ENCODE data around the gene CPNE8. TPM values are rescaled to one million over a fixed set of nuclear protein-coding genes. Genes with fewer than 3 reads are reported as not detected.

Gene CPNE8
- total RNA-seq, 2 experiments from 2014 or later: not detected

DNA sequence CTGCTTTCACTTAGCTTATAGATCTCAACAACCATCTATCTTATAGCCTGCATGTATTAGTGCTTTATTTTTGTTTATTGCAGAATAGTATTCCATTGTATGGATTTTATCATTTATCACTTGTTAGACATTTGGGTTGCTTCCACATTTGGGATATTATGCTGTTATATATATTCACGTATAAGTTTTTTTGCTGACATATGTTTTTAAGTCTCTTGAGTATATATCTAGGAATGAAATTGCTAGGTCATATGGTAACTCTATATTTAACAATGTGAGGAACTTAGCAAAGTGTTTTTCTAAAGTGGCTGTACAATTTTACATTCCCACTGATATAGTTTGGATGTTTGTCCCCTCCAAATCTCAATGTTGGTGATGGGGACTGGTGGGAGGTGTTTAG lies 208.1 kb downstream of the CPNE8 start:
- no peak for DNase-seq (ENCODE audit: low spot score)
- no TSS peak for BruUV-seq (replicated peaks)
- Histone ChIP-seq H3K79me2 (ENCODE audit: insufficient read depth, low read depth, low read length) (no peaks in the 10 kb centered on the region), H3K9me3 (ENCODE audit: low read length) (no peaks in the 10 kb centered on the region), H3K36me3 (ENCODE audit: insufficient read depth, low read length) (no peaks in the 10 kb centered on the region), H3K4me2 (ENCODE audit: low read length) (no peak overlapping the region), H3K4me3 (ENCODE audit: low read depth, low read length, poor library complexity, severe bottlenecking) (no peak overlapping the region), H3K27ac (ENCODE audit: low read depth, low read length, poor library complexity, severe bottlenecking) (no peak overlapping the region), H4K20me1 (ENCODE audit: insufficient read depth, low read length) (no peaks in the 10 kb centered on the region), H3K9me2 (ENCODE audit: insufficient read depth, low read length) (no peaks in the 10 kb centered on the region), H2AFZ (ENCODE audit: low read length) (no peak overlapping the region), H3K4me1 (ENCODE audit: insufficient read depth, low read length, poor library complexity, severe bottlenecking) (no peaks in the 10 kb centered on the region)
- TF ChIP-seq, protein P1, sequence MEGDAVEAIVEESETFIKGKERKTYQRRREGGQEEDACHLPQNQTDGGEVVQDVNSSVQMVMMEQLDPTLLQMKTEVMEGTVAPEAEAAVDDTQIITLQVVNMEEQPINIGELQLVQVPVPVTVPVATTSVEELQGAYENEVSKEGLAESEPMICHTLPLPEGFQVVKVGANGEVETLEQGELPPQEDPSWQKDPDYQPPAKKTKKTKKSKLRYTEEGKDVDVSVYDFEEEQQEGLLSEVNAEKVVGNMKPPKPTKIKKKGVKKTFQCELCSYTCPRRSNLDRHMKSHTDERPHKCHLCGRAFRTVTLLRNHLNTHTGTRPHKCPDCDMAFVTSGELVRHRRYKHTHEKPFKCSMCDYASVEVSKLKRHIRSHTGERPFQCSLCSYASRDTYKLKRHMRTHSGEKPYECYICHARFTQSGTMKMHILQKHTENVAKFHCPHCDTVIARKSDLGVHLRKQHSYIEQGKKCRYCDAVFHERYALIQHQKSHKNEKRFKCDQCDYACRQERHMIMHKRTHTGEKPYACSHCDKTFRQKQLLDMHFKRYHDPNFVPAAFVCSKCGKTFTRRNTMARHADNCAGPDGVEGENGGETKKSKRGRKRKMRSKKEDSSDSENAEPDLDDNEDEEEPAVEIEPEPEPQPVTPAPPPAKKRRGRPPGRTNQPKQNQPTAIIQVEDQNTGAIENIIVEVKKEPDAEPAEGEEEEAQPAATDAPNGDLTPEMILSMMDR (conservative IDR thresholded peaks at IDR 0.05; ENCODE audit: low read length): no peak
- POLR2A ChIA-PET: no interaction called here
- intact Hi-C loops (cut with micrococcal nuclease; ENCODE audit: unreplicated experiment): no loop called here
- CTCF ChIA-PET (ENCODE audit: unreplicated experiment): no interaction called here

- Histone ChIP-seq H2AFZ (ENCODE audit: low read length) (no peak overlapping the region), H3K4me3 (ENCODE audit: low read depth, low read length, poor library complexity, severe bottlenecking) (no peak overlapping the region), H3K4me2 (ENCODE audit: low read length) (no peak overlapping the region), H3K27ac (ENCODE audit: low read depth, low read length, poor library complexity, severe bottlenecking) (no peak overlapping the region), H4K20me1 (ENCODE audit: insufficient read depth, low read length) (no peaks in the 10 kb centered on the region), H3K36me3 (ENCODE audit: insufficient read depth, low read length) (no peaks in the 10 kb centered on the region), H3K4me1 (ENCODE audit: insufficient read depth, low read length, poor library complexity, severe bottlenecking) (no peaks in the 10 kb centered on the region), H3K9me3 (ENCODE audit: low read length) (no peaks in the 10 kb centered on the region), H3K79me2 (ENCODE audit: insufficient read depth, low read depth, low read length) (no peaks in the 10 kb centered on the region), H3K9me2 (ENCODE audit: insufficient read depth, low read length) (no peaks in the 10 kb centered on the region)
- BruUV-seq (replicated peaks): no TSS peak
- POLR2A ChIA-PET: no interaction called here
- CTCF ChIA-PET (ENCODE audit: unreplicated experiment): interaction anchor here (0.6 kb wide), 1 partner anchor 745 kb away, joined by 3 read pairs; no protein-coding TSS in a partner anchor
- TF ChIP-seq, protein P1 (conservative IDR thresholded peaks at IDR 0.05; ENCODE audit: low read length): no peak
- TF ChIP-seq EZH2phosphoT487 (IDR thresholded peaks at IDR 0.05; ENCODE audit: borderline replicate concordance, low read depth, low read length): no peak
- no peak for DNase-seq (ENCODE audit: low spot score)
- intact Hi-C loops (cut with micrococcal nuclease; ENCODE audit: unreplicated experiment): no loop called here
Measured at GRCh38 chr12:38695057-38695456, 210.3 kb downstream of the CPNE8 start.

GRCh38 chr12:38691164-38691563 lies 214.2 kb downstream of the CPNE8 start:
- ChIA-PET CTCF (ENCODE audit: unreplicated experiment) (no interaction called here), POLR2A (no interaction called here)
- Histone ChIP-seq H4K20me1 (ENCODE audit: insufficient read depth, low read length) (no peaks in the 10 kb centered on the region), H3K9me3 (ENCODE audit: low read length) (no peaks in the 10 kb centered on the region), H3K4me3 (ENCODE audit: low read depth, low read length, poor library complexity, severe bottlenecking) (no peak overlapping the region), H2AFZ (ENCODE audit: low read length) (no peak overlapping the region), H3K36me3 (ENCODE audit: insufficient read depth, low read length) (no peaks in the 10 kb centered on the region), H3K27ac (ENCODE audit: low read depth, low read length, poor library complexity, severe bottlenecking) (no peak overlapping the region), H3K79me2 (ENCODE audit: insufficient read depth, low read depth, low read length) (no peaks in the 10 kb centered on the region), H3K4me1 (ENCODE audit: insufficient read depth, low read length, poor library complexity, severe bottlenecking) (no peaks in the 10 kb centered on the region), H3K9me2 (ENCODE audit: insufficient read depth, low read length) (no peaks in the 10 kb centered on the region), H3K4me2 (ENCODE audit: low read length) (no peak overlapping the region)
- TF ChIP-seq, protein P1 (conservative IDR thresholded peaks at IDR 0.05; ENCODE audit: low read length): no peak
- TF ChIP-seq EZH2phosphoT487 (IDR thresholded peaks at IDR 0.05; ENCODE audit: borderline replicate concordance, low read depth, low read length): no peak
- intact Hi-C loops (cut with micrococcal nuclease; ENCODE audit: unreplicated experiment): no loop called here
- BruUV-seq (replicated peaks): no TSS peak
- no peak for DNase-seq (ENCODE audit: low spot score)

Measured in OCI-LY7 (cell line).